ENCODE measurements around the gene PON2.

DNA sequence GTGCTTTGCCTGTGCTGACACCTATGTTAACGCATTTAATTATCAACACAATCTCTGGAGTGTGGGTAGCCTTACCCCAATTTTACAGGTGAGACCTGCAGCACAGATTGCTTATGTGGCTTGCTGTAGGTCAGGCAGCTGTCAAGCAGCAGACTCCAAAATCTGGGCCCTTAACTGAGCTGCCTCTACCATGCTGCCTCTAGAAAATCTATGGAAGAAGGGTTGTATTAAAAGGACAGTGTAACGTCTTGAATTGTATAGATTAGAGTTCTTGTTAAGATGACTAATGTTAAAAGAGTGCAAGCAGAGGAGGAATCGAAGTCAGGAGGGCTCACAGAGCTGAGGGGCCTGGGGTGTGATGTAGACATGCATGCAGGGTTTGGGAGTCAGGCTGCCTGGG lies 37.4 kb downstream of the PON2 start:
- TF ChIP-seq CTCF (IDR thresholded peaks at IDR 0.05) (no peak), POLR2A (IDR thresholded peaks at IDR 0.05) (no peak)

All from tibial nerve (tissue), 3 donors.